GM12865 (cell line): ENCODE measurements around the gene CENPN.

Experiments
- DNase-seq: peaks from one replicate; pipeline ENCODE4 v3.0.0; 2010; ENCODE audit warnings: low read depth
- H3K4me3 ChIP-seq: 2 replicates; pipeline ENCODE4 v1.5.1; 2011; ENCODE audit warnings: mild to moderate bottlenecking, low read depth, low read length, control low read depth
- CTCF ChIP-seq: IDR thresholded peaks from 2 replicates; pipeline ENCODE4 v1.5.1; 2011; ENCODE audit warnings: low read length, control low read depth, low read depth, inconsistent platforms; ENCODE audit not compliant: insufficient read depth; ENCODE audit errors: missing control alignments

The CENPN gene

GRCh38 chr16:81014672-81015071 is 7.7 kb downstream of the CENPN start:
- no peak for TF ChIP-seq CTCF
- no peak overlapping the region for H3K4me3 ChIP-seq
- no peak for DNase-seq

DNA sequence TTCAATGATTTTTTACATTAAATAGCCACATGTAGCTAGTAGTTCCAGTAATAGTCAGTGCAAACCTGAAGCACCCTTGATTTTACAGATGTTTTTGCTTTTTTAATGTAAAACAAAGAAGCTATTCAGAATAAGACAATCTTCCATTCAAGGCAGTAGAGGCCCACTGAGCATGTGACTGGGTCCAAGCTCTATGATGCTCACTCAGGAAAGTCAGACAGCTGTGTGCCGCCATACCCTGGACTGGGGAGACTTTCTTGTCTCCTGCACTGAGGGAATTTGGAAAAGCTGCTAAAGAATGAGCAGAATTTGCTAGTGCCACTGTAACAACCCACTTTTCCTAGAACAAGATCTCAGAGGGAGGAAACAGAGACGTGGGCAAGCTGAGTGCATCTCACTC is 11.5 kb downstream of the CENPN start:
- no peak for DNase-seq
- H3K4me3 ChIP-seq, result no peak overlapping the region
- TF ChIP-seq CTCF, result no peak

- TF ChIP-seq CTCF, result no peak
- no peak for DNase-seq
- H3K4me3 ChIP-seq, result no peak overlapping the region
Measured at GRCh38 chr16:81026429-81026828, 19.4 kb downstream of the CENPN start.

DNA sequence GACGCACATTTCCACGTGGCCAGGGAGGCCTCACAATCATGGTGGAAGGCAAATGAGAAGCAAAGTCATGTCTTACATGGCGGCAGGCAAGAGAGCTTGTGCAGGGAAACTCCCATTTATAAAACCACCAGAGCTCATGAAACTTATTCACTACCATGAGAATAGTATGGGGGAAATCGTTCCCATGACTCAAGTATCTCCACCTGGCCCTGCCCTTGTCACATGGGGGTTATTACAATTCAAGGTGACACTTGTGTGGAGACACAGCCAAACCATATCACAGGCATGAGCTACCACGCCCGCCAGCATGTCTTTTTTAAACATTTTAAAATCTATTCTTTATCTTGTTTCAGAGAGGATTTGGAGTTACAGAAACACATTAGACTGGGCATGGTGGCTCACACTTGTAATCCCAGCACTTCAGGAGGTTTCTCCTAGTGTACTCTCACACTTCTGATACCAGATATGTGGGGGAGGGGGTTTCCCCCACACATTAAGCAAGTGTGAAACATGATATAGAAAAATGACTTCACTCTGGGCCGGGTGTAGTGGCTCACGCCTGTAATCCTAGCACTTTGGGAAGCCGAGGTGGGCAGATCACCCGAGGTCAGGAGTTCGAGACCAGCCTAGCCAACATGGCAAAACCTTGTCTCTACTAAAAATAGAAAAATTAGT is 23.1 kb downstream of the CENPN start:
- TF ChIP-seq CTCF, result no peak
- no peak for DNase-seq
- H3K4me3 ChIP-seq, result no peak overlapping the region

- H3K4me3 ChIP-seq, result peak within 1 kb of the TSS; percentile 82
- peak; percentile 93 for DNase-seq
- peak; percentile 92 for TF ChIP-seq CTCF
Measured at GRCh38 chr16:81035398-81035974, 28.5 kb downstream of the CENPN start, which contains the start of gene ATMIN. ATMIN (plus strand) TSS chr16:81035842; CDS start chr16:81035871, 29 bp downstream.

- peak overlapping the region; percentile 82 for H3K4me3 ChIP-seq
- TF ChIP-seq CTCF, result no peak
- peak; percentile 61 for DNase-seq
Measured at GRCh38 chr16:81035975-81036750, 29.1 kb downstream of the CENPN start.
